CD4-positive, alpha-beta T cell (primary cell): Measurements from ENCODE around the gene ADAM23. TPM values are rescaled to one million over a fixed set of nuclear protein-coding genes. Genes with fewer than 3 reads are reported as not detected.

Experiments used
- ATAC-seq: fragments of 200-7000 bp; cut with Tn5 transposase; one replicate; pipeline ENCODE4 v1.10.0; 2022; ENCODE audit warnings: mild to moderate bottlenecking; ENCODE audit not compliant: poor library complexity
- CTCF ChIA-PET: fragments of 350-600 bp; sonication (Branson Sonifier 250); formaldehyde crosslinking; loops from one replicate; lab custom pipeline; 2021; ENCODE audit warnings: antibody characterized with exemption, inconsistent platforms; lab: Charles Lee
- POLR2A ChIA-PET: fragments of 350-600 bp; sonication (Branson Sonifier 250); formaldehyde crosslinking; loops from one replicate; lab custom pipeline; 2021; ENCODE audit warnings: antibody characterized with exemption, inconsistent platforms; lab: Charles Lee
- DNase-seq, 14 experiments: peaks; one replicate each; pipeline ENCODE4 v3.0.0-alpha.2; 2013 to 2020; ENCODE audit warnings: mixed read lengths in 2 of 14
- H3K27ac ChIP-seq, 2 donors: one replicate each; pipeline versions ENCODE4 v1.5.1 to v1.7.0; 2013; ENCODE audit warnings: low read length in 2 of 2, low read depth in 1 of 2, mild to moderate bottlenecking in 1 of 2
- H3K27me3 ChIP-seq, 2 experiments: 1 replicate in 1 of 2; 2 replicates in 1 of 2; pipeline versions ENCODE4 v1.6.1 to v1.7.0; 2013; ENCODE audit warnings: low read length in 2 of 2, control low read depth in 1 of 2, mild to moderate bottlenecking in 1 of 2, moderate library complexity in 1 of 2; ENCODE audit not compliant: insufficient read depth in 2 of 2, control insufficient read depth in 1 of 2
- H3K36me3 ChIP-seq: one replicate; pipeline ENCODE4 v1.6.1; 2013; ENCODE audit warnings: low read length, control low read depth; ENCODE audit not compliant: insufficient read depth
- H3K4me1 ChIP-seq: one replicate; pipeline ENCODE4 v1.6.1; 2013; ENCODE audit warnings: low read length, control low read depth; ENCODE audit not compliant: insufficient read depth
- H3K4me3 ChIP-seq: one replicate; pipeline ENCODE4 v1.5.1; 2013; ENCODE audit warnings: mild to moderate bottlenecking, low read length, moderate library complexity
- H3K9me3 ChIP-seq, 2 experiments: 1 replicate in 1 of 2; 2 replicates in 1 of 2; pipeline versions ENCODE4 v1.6.1 to v1.7.0; 2013; ENCODE audit warnings: low read length in 2 of 2, mild to moderate bottlenecking in 2 of 2, control low read depth in 1 of 2, moderate library complexity in 1 of 2; ENCODE audit not compliant: control insufficient read depth in 1 of 2, insufficient read depth in 1 of 2
- H3K27ac Mint-ChIP-seq: one replicate; pipeline ENCODE4 v1.8.0; 2020; ENCODE audit warnings: mixed read lengths
- H3K27me3 Mint-ChIP-seq: one replicate; pipeline ENCODE4 v1.8.0; 2021; ENCODE audit warnings: mixed read lengths
- H3K36me3 Mint-ChIP-seq: one replicate; pipeline ENCODE4 v1.8.0; 2021; ENCODE audit warnings: low read depth, mixed read lengths
- H3K4me1 Mint-ChIP-seq: one replicate; pipeline ENCODE4 v1.8.0; 2021; ENCODE audit warnings: low read depth, mixed read lengths
- H3K4me3 Mint-ChIP-seq: one replicate; pipeline ENCODE4 v1.8.0; 2020; ENCODE audit warnings: mild to moderate bottlenecking, mixed read lengths
- H3K9me3 Mint-ChIP-seq: one replicate; pipeline ENCODE4 v1.8.0; 2020; ENCODE audit warnings: mixed read lengths
- CTCF ChIP-seq: fragments of 200-600 bp; IDR thresholded peaks from one replicate; pipeline ENCODE4 v1.8.0; 2022; ENCODE audit warnings: antibody characterized with exemption, mild to moderate bottlenecking
- intact Hi-C, 2 experiments: fragments of 100-400 bp; cut with DNase I in 1 of 2; cut with micrococcal nuclease in 1 of 2; formaldehyde crosslinking; loops; one replicate each; pipeline versions ENCODE4 v1.15.1 to v1.9.0; 2023 to 2025; cut with DNase I, micrococcal nuclease
- total RNA-seq, 174 experiments: library from RNA in 2 of 174; stranded (reverse) in 2 of 174; gene quantifications; one replicate each; pipeline ENCODE4 v1.2.3 and lab custom pipeline; 2021 to 2026

Gene ADAM23
- total RNA-seq, 2 experiments from 2014 or later, result 6.3 to 7.7 TPM

GRCh38 chr2:206438196-206438724 lies 5.1 kb upstream of the ADAM23 start:
- ChIA-PET CTCF (no interaction called here), POLR2A (no interaction called here)
- intact Hi-C loops, result no loop called here
- Mint-ChIP-seq H3K4me1 (peaks cover 10% of the 10 kb centered on the region), H3K9me3 (no peaks in the 10 kb centered on the region), H3K27ac (no peak overlapping the region), H3K27me3 (peaks cover 62% of the 10 kb centered on the region), H3K36me3 (no peaks in the 10 kb centered on the region), H3K4me3 (no peak overlapping the region)
- Histone ChIP-seq H3K27me3 (peaks cover 22 to 36% of the 10 kb centered on the region in 2 experiments), H3K4me3 (no peak overlapping the region), H3K4me1 (peaks cover 11% of the 10 kb centered on the region), H3K9me3 (peaks cover 0 to 5% of the 10 kb centered on the region in 2 experiments), H3K36me3 (no peaks in the 10 kb centered on the region), H3K27ac (no peak overlapping the region)
- no peak for TF ChIP-seq CTCF
- DNase-seq (no peak), ATAC-seq (no peak)

GRCh38 chr2:206442474-206442832 lies 879 bp upstream of the ADAM23 start:
- H3K36me3 Mint-ChIP-seq, result no peaks in the 10 kb centered on the region
- H3K4me1 Mint-ChIP-seq, result peaks cover 17% of the 10 kb centered on the region
- Histone ChIP-seq H3K36me3 (no peaks in the 10 kb centered on the region), H3K9me3 (peaks cover 0 to 5% of the 10 kb centered on the region in 2 experiments), H3K27me3 (peaks cover 40 to 59% of the 10 kb centered on the region in 2 experiments), H3K4me1 (peaks cover 17% of the 10 kb centered on the region), H3K27ac (no peak overlapping the region), H3K4me3 (peak overlapping the region; percentile 49)
- H3K4me3 Mint-ChIP-seq, result peak overlapping the region; percentile 70
- intact Hi-C loops, result no loop called here
- peaks cover 87% of the 10 kb centered on the region for H3K27me3 Mint-ChIP-seq
- TF ChIP-seq CTCF, result no peak
- ChIA-PET CTCF (no interaction called here), POLR2A (no interaction called here)
- no peaks in the 10 kb centered on the region for H3K9me3 Mint-ChIP-seq
- ATAC-seq, result no peak
- H3K27ac Mint-ChIP-seq, result no peak overlapping the region
- DNase-seq, result peak in 1 of 14 experiments; percentile 32

GRCh38 chr2:206443735-206444527 lies 599 bp downstream of the ADAM23 start:
- Mint-ChIP-seq H3K27ac (no peak overlapping the region), H3K9me3 (no peaks in the 10 kb centered on the region), H3K4me3 (peak overlapping the region; percentile 96), H3K4me1 (peaks cover 17% of the 10 kb centered on the region), H3K27me3 (peaks cover 84% of the 10 kb centered on the region), H3K36me3 (no peaks in the 10 kb centered on the region)
- Histone ChIP-seq H3K36me3 (no peaks in the 10 kb centered on the region), H3K9me3 (peaks cover 0 to 5% of the 10 kb centered on the region in 2 experiments), H3K27ac (no peak overlapping the region), H3K4me3 (peak overlapping the region; percentile 38), H3K27me3 (peaks cover 43 to 59% of the 10 kb centered on the region in 2 experiments), H3K4me1 (peaks cover 17% of the 10 kb centered on the region)
- ChIA-PET POLR2A (interaction anchor here (0.8 kb wide), 1 partner anchor 115 kb away, joined by 4 read pairs; no protein-coding TSS in a partner anchor), CTCF (no interaction called here)
- peak in 4 of 14 experiments; percentile 2 to 43 (median 22) for DNase-seq
- TF ChIP-seq CTCF, result no peak
- ATAC-seq, result peak; percentile 49
- intact Hi-C loops, result no loop called here
